22Rv1 (cell line): ENCODE data around the gene DENND1A.

Experiments used
- ZFX ChIP-seq: fragments of 450-650 bp; IDR thresholded peaks from 2 replicates; pipeline ENCODE4 v1.6.1; 2017; ENCODE audit warnings: antibody characterized with exemption, borderline replicate concordance
- TF ChIP-seq, protein P1 (sequence below): fragments of 450-650 bp; IDR thresholded peaks from 2 replicates; pipeline ENCODE4 v1.5.1; 2017; ENCODE audit warnings: mild to moderate bottlenecking

DNA sequence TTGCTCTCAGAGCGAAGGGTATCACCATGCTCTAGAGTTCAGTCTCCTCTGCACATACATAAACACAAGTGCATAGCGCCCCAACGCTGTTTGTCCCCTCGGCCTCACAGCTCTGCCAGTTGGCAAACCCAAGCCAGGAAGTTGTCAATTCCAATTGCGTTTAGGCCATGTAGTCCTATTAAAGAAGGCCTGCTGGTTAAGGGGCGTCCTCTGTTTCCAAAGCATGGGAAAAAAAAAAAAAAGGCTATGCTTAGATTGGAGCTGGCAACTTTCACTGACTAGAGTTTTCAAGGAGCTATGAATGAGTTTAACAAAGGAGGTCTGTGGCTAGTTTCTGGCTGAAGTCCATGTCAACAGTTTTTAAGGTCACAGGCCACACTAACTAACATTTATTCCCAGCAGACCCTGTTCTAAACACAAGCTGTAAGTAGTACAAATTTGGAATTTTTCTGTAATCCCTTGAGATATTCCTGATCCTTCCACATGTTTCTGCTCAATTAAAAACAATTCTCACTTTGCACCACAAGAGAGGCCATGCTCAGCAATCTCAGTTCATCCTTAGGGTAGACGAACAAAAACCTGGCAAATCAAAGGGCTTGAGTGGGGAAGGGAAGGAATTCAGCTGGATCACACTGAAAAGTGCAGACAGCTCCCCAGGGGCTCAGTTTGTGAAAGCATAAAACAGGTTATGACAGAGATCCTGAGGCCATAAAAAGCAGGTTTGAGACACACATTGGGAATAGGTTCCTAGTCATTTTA, 187.7 kb downstream of the DENND1A start:
- TF ChIP-seq, protein P1, sequence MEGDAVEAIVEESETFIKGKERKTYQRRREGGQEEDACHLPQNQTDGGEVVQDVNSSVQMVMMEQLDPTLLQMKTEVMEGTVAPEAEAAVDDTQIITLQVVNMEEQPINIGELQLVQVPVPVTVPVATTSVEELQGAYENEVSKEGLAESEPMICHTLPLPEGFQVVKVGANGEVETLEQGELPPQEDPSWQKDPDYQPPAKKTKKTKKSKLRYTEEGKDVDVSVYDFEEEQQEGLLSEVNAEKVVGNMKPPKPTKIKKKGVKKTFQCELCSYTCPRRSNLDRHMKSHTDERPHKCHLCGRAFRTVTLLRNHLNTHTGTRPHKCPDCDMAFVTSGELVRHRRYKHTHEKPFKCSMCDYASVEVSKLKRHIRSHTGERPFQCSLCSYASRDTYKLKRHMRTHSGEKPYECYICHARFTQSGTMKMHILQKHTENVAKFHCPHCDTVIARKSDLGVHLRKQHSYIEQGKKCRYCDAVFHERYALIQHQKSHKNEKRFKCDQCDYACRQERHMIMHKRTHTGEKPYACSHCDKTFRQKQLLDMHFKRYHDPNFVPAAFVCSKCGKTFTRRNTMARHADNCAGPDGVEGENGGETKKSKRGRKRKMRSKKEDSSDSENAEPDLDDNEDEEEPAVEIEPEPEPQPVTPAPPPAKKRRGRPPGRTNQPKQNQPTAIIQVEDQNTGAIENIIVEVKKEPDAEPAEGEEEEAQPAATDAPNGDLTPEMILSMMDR, result no peak
- TF ChIP-seq ZFX, result no peak
